GM21360 (cell line): ENCODE measurements around the gene KCNH4.
A peak's percentile ranks its signal among the peaks of the same experiment; 100 is the strongest.

Experiments
- ATAC-seq: cut with Tn5 transposase; IDR thresholded peaks from one replicate; pipeline ENCODE4 v1.9.1; 2021; ENCODE audit warnings: mild to moderate bottlenecking, moderate library complexity; ENCODE audit not compliant: unreplicated experiment

Gene KCNH4

GRCh38 chr17:42120161-42120769 is 60.7 kb downstream of the KCNH4 start:
- ATAC-seq = no peak

DNA sequence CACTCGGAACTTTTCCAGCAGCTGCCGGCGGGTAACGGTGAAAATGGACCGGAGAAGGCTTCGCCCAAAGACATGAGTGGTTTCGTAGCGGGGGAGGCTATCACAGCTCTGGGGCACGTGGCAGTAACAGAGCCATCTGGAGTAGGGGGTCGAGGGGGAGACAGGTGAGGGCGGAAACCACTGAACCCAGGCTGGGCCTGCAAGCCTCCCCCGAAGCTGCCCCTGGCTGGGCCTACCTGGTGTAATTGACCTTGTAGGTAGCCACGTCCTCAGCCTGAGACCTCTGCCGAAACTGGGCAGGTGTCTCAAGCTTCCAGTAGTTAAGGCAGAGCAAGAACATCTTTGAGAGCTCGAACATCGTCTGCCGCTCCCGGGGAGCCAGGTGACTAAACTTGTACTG is 61.6 kb downstream of the KCNH4 start:
- no peak for ATAC-seq

DNA sequence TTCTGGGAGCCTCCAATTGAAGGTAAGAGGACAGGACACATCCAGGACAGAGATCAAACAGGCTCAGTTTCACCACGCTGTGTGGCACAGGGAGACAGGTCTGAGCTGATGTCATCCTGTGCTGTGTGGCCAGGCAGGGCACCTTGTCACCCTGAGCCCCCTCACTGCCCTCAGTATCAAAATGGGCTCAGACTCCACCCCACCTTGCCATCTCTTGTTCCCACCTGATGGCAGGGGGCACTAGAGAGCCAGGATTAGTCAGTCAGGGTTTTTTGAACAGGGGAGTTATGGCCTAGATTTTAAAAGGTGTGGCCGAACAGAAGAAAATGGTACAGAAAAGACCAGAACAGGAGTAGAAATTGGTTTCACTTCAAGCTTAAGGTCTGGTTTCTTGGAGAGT is 62.4 kb downstream of the KCNH4 start:
- ATAC-seq = no peak

DNA sequence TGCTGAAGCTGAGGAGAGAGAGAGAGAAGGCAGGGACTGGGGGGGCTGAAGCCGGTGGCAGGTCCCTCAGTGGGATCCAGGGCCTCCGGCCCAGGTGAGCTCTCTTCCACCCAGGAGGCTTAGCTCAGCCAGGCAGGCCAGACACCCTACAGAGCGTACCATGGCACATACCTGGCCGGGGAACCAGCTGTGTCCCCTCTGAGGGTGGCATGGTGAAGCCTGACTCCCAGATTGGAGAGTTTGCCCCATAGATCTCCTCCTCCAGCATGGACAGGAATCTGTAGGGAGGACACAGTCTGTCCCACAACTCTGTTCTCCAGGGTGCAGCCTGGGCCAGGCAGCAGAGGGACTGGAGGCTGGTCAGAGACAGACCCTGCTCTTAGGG is 62.8 kb downstream of the KCNH4 start:
- no peak for ATAC-seq

DNA sequence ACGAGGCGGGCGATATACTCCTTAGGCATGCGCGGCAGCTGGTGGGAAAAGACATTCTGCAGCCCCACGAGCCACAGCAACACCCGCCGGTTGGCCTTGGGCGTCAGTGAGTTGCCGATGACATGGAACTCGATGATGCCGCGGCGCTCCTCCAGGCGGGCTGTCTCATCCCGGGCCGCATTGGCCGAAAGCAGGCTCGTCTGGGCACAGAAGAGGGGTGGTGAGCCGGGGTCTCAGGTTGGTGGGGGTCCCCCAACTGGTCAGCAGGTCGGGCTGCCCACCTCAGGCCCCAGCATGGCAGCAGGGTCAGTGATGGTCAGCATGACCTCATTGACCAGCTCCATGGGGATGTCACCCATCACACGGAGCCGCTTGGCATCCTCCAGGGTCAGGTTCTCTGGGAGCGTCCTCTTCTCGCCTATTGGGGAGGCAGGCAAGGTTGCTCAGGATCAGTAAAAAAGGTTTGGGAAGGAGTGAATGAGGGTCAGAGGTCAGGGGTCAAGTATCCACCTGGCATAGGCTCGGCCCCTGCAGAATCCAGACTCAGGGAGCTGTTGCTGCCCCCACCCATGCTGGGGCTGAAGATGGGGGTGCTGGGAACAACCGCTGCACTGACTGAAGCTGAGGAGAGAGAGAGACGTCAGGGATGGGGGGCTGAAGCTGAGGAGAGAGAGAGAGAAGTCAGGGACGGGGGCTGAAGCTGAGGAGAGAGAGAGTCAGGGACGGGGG is 63.4 kb downstream of the KCNH4 start:
- ATAC-seq = no peak

- no peak for ATAC-seq
Measured at GRCh38 chr17:42116705-42117396, 64.1 kb downstream of the KCNH4 start.

- no peak for ATAC-seq
Measured at GRCh38 chr17:42114118-42114517, 66.8 kb downstream of the KCNH4 start.

GRCh38 chr17:42113293-42114069 is 67.5 kb downstream of the KCNH4 start:
- no peak for ATAC-seq

GRCh38 chr17:42112552-42113176 is 68.3 kb downstream of the KCNH4 start, which contains the start of gene DHX58:
DHX58 (minus strand) TSS chr17:42112714; CDS start chr17:42111892, 822 bp downstream.
- ATAC-seq = peak; percentile 40

- ATAC-seq = no peak
Measured at GRCh38 chr17:42111871-42112551, 68.9 kb downstream of the KCNH4 start.

GRCh38 chr17:42111265-42111636 is 69.7 kb downstream of the KCNH4 start:
- no peak for ATAC-seq

- ATAC-seq = no peak
Measured at GRCh38 chr17:42110301-42111264, 70.4 kb downstream of the KCNH4 start.

DNA sequence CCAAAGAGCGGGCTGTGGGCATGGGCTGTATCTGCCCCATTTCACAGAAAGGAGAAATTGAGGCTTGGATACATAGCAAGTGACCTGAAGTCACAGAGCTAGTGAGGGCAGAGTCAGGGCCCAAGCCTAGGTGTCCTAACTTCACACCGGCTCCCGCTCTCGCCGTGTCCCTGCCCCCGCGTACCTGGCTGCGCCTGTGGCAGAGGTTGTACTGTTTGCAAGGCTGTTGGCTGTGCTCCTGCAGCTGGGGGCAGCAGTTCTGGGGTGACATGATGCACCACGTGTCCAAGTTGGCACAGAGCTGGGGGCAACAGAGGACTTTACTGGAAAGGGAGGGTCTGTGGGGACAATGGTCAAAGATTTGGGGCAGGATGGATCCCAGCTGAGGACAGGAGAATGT is 71.9 kb downstream of the KCNH4 start:
- ATAC-seq = no peak

- no peak for ATAC-seq
Measured at GRCh38 chr17:42107597-42108576, 73.1 kb downstream of the KCNH4 start.

GRCh38 chr17:42107124-42107523 is 73.8 kb downstream of the KCNH4 start:
- no peak for ATAC-seq
